Measurements from ENCODE around the gene ETV7. TPM values are rescaled to one million over a fixed set of nuclear protein-coding genes. Genes with fewer than 3 reads are reported as not detected.
A peak's percentile ranks its signal among the peaks of the same experiment; 100 is the strongest.

The ETV7 gene
- total and polyA plus RNA-seq, 12 donors: 0.10 to 5.9 (median 0.17) TPM; not detected in 5

DNA sequence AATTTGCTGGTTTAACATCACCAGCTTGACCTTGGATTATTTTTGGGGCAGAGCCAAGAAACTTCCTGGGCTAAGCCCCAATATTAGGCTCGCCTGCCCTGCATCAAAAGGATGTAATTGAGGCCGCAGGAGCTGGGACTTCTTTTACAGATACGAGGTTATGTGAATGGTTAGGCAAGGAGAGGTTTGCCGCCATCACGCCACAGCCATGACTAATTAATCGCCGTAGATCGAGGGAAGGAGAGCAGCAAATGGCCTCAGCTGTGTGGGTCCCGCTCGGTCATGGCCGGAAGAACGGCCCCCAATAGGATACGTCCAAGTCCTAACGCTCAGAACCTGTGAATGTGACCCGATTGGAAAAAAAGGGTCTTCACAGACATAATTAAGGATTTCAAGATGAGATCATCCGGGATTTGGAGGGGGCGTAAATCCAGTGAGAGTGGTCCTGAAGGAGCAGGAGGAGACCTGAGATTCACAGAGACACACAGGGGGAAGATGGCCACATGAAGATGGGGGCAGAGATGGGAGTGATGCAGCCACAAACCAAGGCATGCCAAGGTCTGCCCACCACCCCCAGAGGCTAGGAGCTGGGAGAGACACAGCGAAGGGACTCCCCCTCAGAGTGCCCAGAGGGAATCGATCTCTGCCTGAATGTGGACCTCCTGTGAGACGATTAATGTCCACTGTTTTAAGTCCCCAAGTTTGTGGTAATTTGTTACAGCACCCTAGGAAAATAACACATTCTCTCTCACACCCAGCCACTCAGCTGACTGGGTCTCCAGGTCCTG lies 40.8 kb downstream of the ETV7 start:
- Histone ChIP-seq H3K9me3 (no peaks in the 10 kb centered on the region), H3K27ac (no peak overlapping the region), H3K27me3 (peaks cover 0 to 75% (median 33%) of the 10 kb centered on the region in 7 donors), H3K36me3 (no peaks in the 10 kb centered on the region), H3K4me3 (no peak overlapping the region), H3K4me1 (peaks cover 0 to 28% (median 19%) of the 10 kb centered on the region in 9 donors)
- 93% methylated on average over 20 of the region's 20 CpGs for WGBS, 2 donors
- ATAC-seq: no peak
- DNase-seq: no peak
- intact Hi-C loops (cut with DNase I): no loop called here
- TF ChIP-seq, protein P1, sequence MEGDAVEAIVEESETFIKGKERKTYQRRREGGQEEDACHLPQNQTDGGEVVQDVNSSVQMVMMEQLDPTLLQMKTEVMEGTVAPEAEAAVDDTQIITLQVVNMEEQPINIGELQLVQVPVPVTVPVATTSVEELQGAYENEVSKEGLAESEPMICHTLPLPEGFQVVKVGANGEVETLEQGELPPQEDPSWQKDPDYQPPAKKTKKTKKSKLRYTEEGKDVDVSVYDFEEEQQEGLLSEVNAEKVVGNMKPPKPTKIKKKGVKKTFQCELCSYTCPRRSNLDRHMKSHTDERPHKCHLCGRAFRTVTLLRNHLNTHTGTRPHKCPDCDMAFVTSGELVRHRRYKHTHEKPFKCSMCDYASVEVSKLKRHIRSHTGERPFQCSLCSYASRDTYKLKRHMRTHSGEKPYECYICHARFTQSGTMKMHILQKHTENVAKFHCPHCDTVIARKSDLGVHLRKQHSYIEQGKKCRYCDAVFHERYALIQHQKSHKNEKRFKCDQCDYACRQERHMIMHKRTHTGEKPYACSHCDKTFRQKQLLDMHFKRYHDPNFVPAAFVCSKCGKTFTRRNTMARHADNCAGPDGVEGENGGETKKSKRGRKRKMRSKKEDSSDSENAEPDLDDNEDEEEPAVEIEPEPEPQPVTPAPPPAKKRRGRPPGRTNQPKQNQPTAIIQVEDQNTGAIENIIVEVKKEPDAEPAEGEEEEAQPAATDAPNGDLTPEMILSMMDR (IDR thresholded peaks at IDR 0.05): no peak

DNA sequence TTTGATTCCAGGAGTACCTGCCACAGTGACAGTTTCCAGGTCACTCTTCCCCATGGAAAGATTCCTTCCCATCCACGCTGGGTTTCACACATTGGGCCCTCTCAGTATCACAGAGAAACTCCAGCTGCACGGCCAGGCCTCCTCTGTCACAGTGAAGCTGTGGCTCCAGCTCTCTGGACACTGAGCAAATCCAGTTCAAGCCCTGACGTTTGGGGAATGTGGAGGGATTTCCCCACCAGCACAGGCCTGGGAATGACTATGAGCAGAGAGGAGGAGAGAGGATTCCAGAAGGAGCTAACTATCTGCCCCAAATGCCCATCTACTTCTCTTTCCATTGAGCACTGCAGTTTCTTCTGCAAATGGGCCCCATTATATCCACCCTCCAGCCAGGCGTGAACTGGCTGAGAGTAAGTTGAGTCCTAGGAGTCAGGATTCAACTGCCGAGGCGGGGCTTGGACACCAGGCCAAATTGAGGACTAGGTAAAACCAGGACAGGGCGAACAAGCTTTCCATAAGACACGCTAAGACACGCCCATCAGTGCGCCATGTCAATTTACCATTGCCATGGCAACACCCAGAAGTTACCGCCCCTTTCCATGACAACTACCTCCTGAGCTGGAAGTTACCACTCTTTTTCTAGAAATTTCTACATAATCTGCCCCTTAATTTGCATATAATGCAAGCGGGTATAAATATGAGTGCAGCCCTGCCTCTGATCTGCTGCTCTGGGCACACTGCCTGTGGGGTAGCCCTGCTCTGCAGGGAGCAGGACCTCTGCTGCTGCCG lies 41.6 kb downstream of the ETV7 start:
- no peaks in the 10 kb centered on the region for H3K9me3 ChIP-seq
- no peak for DNase-seq
- H3K27me3 ChIP-seq: peaks cover 0 to 79% (median 33%) of the 10 kb centered on the region in 7 donors
- no peak overlapping the region for H3K27ac ChIP-seq
- 87 to 90% methylated on average over 13 of the region's 13 CpGs for WGBS, 2 donors
- H3K36me3 ChIP-seq: no peaks in the 10 kb centered on the region
- TF ChIP-seq, protein P1 (IDR thresholded peaks at IDR 0.05): no peak
- no peak for ATAC-seq
- intact Hi-C loops (cut with DNase I): no loop called here
- H3K4me3 ChIP-seq: no peak overlapping the region
- peaks cover 0 to 24% (median 14%) of the 10 kb centered on the region in 9 donors for H3K4me1 ChIP-seq

DNA sequence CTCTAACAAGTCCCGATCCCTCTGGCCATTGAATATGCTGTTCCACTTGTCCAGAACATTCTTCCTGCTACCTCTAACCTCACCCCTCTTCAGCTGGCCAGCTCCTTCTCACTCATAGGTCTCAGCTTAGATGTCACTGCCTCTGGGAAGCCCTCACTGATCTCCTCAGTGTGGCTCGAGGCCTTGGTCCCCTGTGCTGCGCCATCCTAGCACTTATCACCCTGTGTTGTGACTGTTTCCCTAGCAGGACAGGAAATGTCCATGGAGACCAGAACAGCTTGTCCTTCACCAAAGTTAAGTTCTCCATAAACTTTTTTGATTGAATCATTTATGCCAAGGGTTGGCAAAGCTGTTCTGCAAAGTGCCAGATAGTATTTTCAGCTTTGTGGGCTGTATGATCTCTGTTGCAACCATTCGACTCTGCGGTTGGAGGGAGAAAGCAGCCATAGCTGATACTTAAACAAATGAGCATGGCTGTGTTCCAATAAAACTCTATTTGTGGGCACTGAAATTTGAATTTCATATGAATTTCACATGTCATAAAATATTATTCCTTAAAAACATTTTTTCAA lies 44.3 kb downstream of the ETV7 start:
- DNase-seq: no peak
- Histone ChIP-seq H3K36me3 (no peaks in the 10 kb centered on the region), H3K4me3 (no peak overlapping the region), H3K27me3 (peaks cover 0 to 74% (median 44%) of the 10 kb centered on the region in 7 donors), H3K9me3 (no peaks in the 10 kb centered on the region), H3K27ac (peak overlapping the region in 1 of 10 donors; percentile 31), H3K4me1 (peaks cover 0 to 13% (median 6%) of the 10 kb centered on the region in 9 donors)
- 74% methylated on average over 5 of the region's 5 CpGs for WGBS, 2 donors
- intact Hi-C loops (cut with DNase I): no loop called here
- ATAC-seq: peak in 2 of 8 donors; percentile 24 to 70
- TF ChIP-seq, protein P1 (IDR thresholded peaks at IDR 0.05): no peak
